Measurements from ENCODE around the gene DIS3L2. TPM values are rescaled to one million over a fixed set of nuclear protein-coding genes. Genes with fewer than 3 reads are reported as not detected.

The DIS3L2 gene
- total and polyA plus RNA-seq, 7 donors = 10.7 to 20.8 (median 16.0) TPM

DNA sequence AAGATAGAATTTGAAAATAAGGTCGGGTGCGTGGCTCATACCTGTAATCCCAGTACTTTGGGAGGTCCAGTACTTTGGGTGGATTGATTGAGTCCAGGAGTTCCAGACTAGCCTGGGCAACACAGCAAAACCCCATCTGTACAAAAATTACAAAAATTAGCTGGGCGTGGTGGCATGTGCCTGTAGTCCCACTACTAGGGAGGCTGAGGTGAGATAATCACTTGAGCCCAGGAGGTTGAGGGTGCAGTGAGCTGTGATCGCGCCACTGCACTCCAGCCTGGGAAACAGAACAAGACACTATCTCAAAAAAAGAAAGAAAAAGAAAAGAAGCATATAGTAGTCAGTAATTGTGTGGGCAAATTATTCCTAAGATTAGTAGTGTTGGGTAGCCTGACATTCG, 222.8 kb downstream of the DIS3L2 start:
- no peaks in the 10 kb centered on the region for H3K9me3 ChIP-seq
- no peaks in the 10 kb centered on the region for H3K36me3 ChIP-seq (ENCODE audit: insufficient read depth in 1 of 2, low read depth in 1 of 2)
- TF ChIP-seq CTCF (IDR thresholded peaks at IDR 0.05) = no peak
- H3K27me3 ChIP-seq (ENCODE audit: insufficient read depth in 3 of 3, low read length in 2 of 3) = no peaks in the 10 kb centered on the region
- intact Hi-C loops (cut with DNase I) = no loop called here
- no peak overlapping the region for H3K27ac ChIP-seq
- DNase-seq (no peak), ATAC-seq (no peak)
- no peaks in the 10 kb centered on the region for H3K4me1 ChIP-seq
- no peak overlapping the region for H3K4me3 ChIP-seq
- WGBS, 3 donors = 98 to 99% (median 99%) methylated on average over 6 of the region's 6 CpGs

GRCh38 chr2:232190796-232191195, 229.3 kb downstream of the DIS3L2 start:
- ATAC-seq (no peak), DNase-seq (no peak)
- no peak for TF ChIP-seq CTCF (IDR thresholded peaks at IDR 0.05)
- Histone ChIP-seq H3K4me3 (no peak overlapping the region), H3K4me1 (no peaks in the 10 kb centered on the region), H3K27ac (no peak overlapping the region), H3K27me3 (ENCODE audit: insufficient read depth in 3 of 3, low read length in 2 of 3) (no peaks in the 10 kb centered on the region), H3K9me3 (peaks cover 14% of the 10 kb centered on the region), H3K36me3 (ENCODE audit: insufficient read depth in 1 of 2, low read depth in 1 of 2) (no peaks in the 10 kb centered on the region)
- 92 to 100% (median 92%) methylated on average over 2 of the region's 2 CpGs for WGBS, 3 donors
- intact Hi-C loops (cut with DNase I) = no loop called here

GRCh38 chr2:232195487-232195886, 234.0 kb downstream of the DIS3L2 start:
- no peak for TF ChIP-seq CTCF (IDR thresholded peaks at IDR 0.05)
- 92 to 100% (median 93%) methylated on average over 1 of the region's 1 CpG for WGBS, 3 donors

GRCh38 chr2:232196802-232197201, 235.3 kb downstream of the DIS3L2 start:
- Histone ChIP-seq H3K4me3 (no peak overlapping the region), H3K4me1 (no peaks in the 10 kb centered on the region), H3K36me3 (ENCODE audit: insufficient read depth in 1 of 2, low read depth in 1 of 2) (no peaks in the 10 kb centered on the region), H3K9me3 (peaks cover 14% of the 10 kb centered on the region), H3K27ac (no peak overlapping the region), H3K27me3 (ENCODE audit: insufficient read depth in 3 of 3, low read length in 2 of 3) (no peaks in the 10 kb centered on the region)
- TF ChIP-seq CTCF (IDR thresholded peaks at IDR 0.05) = no peak
- ATAC-seq = no peak
- no peak for DNase-seq
- intact Hi-C loops (cut with DNase I) = no loop called here

More at GRCh38 chr2:232195487-232195886, 234.0 kb downstream of the DIS3L2 start:
- ATAC-seq (no peak), DNase-seq (no peak)
- Histone ChIP-seq H3K9me3 (peaks cover 14% of the 10 kb centered on the region), H3K27ac (no peak overlapping the region), H3K27me3 (ENCODE audit: insufficient read depth in 3 of 3, low read length in 2 of 3) (no peaks in the 10 kb centered on the region), H3K4me1 (no peaks in the 10 kb centered on the region), H3K36me3 (ENCODE audit: insufficient read depth in 1 of 2, low read depth in 1 of 2) (no peaks in the 10 kb centered on the region), H3K4me3 (no peak overlapping the region)
- intact Hi-C loops (cut with DNase I) = no loop called here

DNA sequence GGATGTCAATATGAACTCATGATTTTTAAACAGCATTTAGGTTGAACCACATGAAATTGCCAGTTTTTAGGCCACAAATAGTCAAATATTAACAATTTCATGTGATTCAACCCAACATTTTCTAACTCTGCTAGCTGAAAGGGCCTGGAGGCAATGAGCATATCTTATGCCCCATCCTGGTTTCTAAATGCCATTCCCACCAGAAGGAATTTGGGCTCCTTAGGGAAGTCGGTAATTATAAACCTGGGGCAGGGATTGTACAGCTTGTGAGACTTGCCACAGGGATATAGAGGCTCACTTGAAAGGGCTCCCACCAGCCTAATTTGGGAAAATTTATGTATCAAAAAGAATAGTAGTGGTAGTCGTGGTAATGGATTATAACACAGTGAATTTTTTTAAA, 238.7 kb downstream of the DIS3L2 start:
- H3K4me3 ChIP-seq = no peak overlapping the region
- H3K27me3 ChIP-seq (ENCODE audit: insufficient read depth in 3 of 3, low read length in 2 of 3) = no peaks in the 10 kb centered on the region
- intact Hi-C loops (cut with DNase I) = no loop called here
- H3K9me3 ChIP-seq = peaks cover under 1% of the 10 kb centered on the region
- no peaks in the 10 kb centered on the region for H3K36me3 ChIP-seq (ENCODE audit: insufficient read depth in 1 of 2, low read depth in 1 of 2)
- no peak for ATAC-seq
- H3K27ac ChIP-seq = no peak overlapping the region
- no peak for DNase-seq
- TF ChIP-seq CTCF (IDR thresholded peaks at IDR 0.05) = no peak
- peaks cover 14% of the 10 kb centered on the region for H3K4me1 ChIP-seq
- 81 to 83% (median 83%) methylated on average over 2 of the region's 2 CpGs for WGBS, 3 donors
